NB4 (cell line): ENCODE measurements around the gene SPON1.
"Not testable (repeated sequence)": the region's sequence is repeated elsewhere in the genome, so short reads cannot be mapped to it uniquely, and the experiment has no call there.

ENCODE experiments used
- CTCF ChIP-seq: IDR thresholded peaks from one replicate; pipeline ENCODE4 v1.5.1; 2012; ENCODE audit warnings: low read depth, low read length
- POLR2A ChIP-seq: IDR thresholded peaks from 2 replicates; pipeline ENCODE4 v1.6.1; 2011; ENCODE audit warnings: mild to moderate bottlenecking; ENCODE audit not compliant: insufficient read length; ENCODE audit errors: extremely low read depth
- TF ChIP-seq, protein P1 (sequence below): IDR thresholded peaks from 2 replicates; pipeline ENCODE4 v1.6.1; 2011; ENCODE audit warnings: low read depth, low read length

DNA sequence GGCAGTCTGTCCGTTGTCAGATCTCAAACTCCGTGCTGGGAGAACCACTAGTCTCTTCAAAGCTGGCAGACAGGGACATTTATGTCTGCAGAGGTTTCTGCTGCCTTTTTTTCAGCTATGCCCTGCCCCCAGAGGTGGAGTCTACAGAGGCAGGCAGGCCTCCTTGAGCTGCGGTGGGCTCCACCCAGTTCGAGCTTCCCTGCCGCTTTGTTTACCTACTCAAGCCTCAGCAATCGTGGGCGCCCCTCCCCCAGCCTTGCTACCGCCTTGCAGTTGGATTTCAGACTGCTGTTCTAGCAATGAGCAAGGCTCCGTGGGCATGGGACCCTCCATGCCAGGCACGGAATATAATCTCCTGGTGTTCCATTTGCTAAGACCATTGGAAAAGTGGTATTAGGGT lies 23.7 kb upstream of the SPON1 start:
- not testable (repeated sequence) for TF ChIP-seq CTCF, POLR2A
- TF ChIP-seq, protein P1, sequence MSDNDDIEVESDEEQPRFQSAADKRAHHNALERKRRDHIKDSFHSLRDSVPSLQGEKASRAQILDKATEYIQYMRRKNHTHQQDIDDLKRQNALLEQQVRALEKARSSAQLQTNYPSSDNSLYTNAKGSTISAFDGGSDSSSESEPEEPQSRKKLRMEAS = not testable (repeated sequence)
